Measurements from ENCODE around the gene GPC6. TPM values are rescaled to one million over a fixed set of nuclear protein-coding genes. Genes with fewer than 3 reads are reported as not detected.
"Not testable (repeated sequence)": the region's sequence is repeated elsewhere in the genome, so short reads cannot be mapped to it uniquely, and the experiment has no call there.

Gene GPC6
- polyA plus RNA-seq, 1 donor from 2014 or later: 9.0 TPM

DNA sequence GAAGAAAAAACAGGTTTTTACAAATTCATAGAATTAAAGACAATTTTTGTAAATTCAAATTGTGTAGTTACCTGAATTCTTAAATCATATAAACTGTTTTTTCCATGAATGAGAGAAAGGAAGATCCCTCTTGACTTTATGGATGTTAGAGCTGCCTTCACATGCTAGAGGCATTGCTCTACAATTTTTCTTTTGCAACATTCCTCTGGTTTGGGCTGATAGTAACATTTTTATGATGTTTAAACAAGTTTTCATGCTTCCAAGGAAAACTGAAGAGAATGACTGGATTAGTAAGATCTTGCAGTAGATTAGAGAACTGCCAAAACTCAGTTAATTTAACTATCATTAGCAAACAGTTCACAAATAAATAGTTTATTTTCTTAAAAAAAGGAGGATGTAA, 250.6 kb downstream of the GPC6 start:
- H3K4me3 ChIP-seq (ENCODE audit: low read length): no peak overlapping the region

DNA sequence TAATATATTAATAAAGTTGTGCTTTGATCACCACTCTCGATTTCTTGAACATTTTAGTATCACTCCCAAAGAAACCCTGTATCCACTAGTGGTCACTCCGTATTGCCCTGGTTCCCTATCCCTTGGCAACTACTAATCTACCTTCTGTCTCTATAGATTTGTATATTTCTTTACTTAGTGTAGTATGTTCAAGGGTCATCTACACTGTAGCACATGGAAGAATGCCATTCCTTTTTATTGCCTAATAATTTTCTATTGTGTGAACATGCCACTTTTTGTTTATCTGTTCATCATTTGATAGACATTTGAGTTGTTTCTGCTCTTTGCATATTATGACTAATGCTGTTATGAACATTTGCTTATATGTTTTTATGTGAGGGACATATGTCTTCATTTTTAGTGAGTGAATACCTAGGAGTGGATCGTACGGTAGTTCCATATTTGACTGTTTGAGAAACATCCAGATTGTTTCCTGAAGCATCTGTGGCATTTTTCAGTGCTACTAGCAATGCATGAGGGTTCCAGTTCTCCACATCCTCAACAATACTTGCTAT, 254.0 kb downstream of the GPC6 start:
- Histone ChIP-seq H3K79me2 (replicated peaks; ENCODE audit: insufficient read depth, low read length) (peaks cover 9% of the 10 kb centered on the region), H2AFZ (ENCODE audit: low read depth, low read length) (no peak overlapping the region), H3K27ac (ENCODE audit: low read length) (no peak overlapping the region), H3K36me3 (ENCODE audit: insufficient read depth, low read length) (no peaks in the 10 kb centered on the region), H3K4me3 (ENCODE audit: low read length) (no peak overlapping the region), H3F3A (ENCODE audit: insufficient read depth, low read length, poor library complexity, severe bottlenecking) (no peaks in the 10 kb centered on the region), H3K4me2 (ENCODE audit: low read length) (no peak overlapping the region), H3K27me3 (ENCODE audit: insufficient read depth, low read depth, low read length) (no peaks in the 10 kb centered on the region), H3K9me2 (ENCODE audit: insufficient read depth, low read length) (no peaks in the 10 kb centered on the region), H3K9ac (ENCODE audit: low read length) (no peak overlapping the region), H3K9me3 (ENCODE audit: low read length) (no peaks in the 10 kb centered on the region), H4K20me1 (ENCODE audit: insufficient read depth) (no peaks in the 10 kb centered on the region)
- TF ChIP-seq, protein P1, sequence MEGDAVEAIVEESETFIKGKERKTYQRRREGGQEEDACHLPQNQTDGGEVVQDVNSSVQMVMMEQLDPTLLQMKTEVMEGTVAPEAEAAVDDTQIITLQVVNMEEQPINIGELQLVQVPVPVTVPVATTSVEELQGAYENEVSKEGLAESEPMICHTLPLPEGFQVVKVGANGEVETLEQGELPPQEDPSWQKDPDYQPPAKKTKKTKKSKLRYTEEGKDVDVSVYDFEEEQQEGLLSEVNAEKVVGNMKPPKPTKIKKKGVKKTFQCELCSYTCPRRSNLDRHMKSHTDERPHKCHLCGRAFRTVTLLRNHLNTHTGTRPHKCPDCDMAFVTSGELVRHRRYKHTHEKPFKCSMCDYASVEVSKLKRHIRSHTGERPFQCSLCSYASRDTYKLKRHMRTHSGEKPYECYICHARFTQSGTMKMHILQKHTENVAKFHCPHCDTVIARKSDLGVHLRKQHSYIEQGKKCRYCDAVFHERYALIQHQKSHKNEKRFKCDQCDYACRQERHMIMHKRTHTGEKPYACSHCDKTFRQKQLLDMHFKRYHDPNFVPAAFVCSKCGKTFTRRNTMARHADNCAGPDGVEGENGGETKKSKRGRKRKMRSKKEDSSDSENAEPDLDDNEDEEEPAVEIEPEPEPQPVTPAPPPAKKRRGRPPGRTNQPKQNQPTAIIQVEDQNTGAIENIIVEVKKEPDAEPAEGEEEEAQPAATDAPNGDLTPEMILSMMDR (IDR thresholded peaks at IDR 0.05; ENCODE audit: poor library complexity, severe bottlenecking): no peak
- TF ChIP-seq EZH2 (IDR thresholded peaks at IDR 0.05; ENCODE audit: borderline replicate concordance, insufficient read depth, low read length, poor library complexity, severe bottlenecking): no peak
- no peak for TF ChIP-seq POLR2AphosphoS5 (IDR thresholded peaks at IDR 0.05)
- TF ChIP-seq, protein P2, sequence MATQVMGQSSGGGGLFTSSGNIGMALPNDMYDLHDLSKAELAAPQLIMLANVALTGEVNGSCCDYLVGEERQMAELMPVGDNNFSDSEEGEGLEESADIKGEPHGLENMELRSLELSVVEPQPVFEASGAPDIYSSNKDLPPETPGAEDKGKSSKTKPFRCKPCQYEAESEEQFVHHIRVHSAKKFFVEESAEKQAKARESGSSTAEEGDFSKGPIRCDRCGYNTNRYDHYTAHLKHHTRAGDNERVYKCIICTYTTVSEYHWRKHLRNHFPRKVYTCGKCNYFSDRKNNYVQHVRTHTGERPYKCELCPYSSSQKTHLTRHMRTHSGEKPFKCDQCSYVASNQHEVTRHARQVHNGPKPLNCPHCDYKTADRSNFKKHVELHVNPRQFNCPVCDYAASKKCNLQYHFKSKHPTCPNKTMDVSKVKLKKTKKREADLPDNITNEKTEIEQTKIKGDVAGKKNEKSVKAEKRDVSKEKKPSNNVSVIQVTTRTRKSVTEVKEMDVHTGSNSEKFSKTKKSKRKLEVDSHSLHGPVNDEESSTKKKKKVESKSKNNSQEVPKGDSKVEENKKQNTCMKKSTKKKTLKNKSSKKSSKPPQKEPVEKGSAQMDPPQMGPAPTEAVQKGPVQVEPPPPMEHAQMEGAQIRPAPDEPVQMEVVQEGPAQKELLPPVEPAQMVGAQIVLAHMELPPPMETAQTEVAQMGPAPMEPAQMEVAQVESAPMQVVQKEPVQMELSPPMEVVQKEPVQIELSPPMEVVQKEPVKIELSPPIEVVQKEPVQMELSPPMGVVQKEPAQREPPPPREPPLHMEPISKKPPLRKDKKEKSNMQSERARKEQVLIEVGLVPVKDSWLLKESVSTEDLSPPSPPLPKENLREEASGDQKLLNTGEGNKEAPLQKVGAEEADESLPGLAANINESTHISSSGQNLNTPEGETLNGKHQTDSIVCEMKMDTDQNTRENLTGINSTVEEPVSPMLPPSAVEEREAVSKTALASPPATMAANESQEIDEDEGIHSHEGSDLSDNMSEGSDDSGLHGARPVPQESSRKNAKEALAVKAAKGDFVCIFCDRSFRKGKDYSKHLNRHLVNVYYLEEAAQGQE (IDR thresholded peaks at IDR 0.05; ENCODE audit: borderline replicate concordance): no peak
- no peak for TF ChIP-seq EP300 (conservative IDR thresholded peaks at IDR 0.05; ENCODE audit: poor library complexity, severe bottlenecking)
- TF ChIP-seq TAF1 (IDR thresholded peaks at IDR 0.05; ENCODE audit: low read depth): no peak
- TF ChIP-seq SMC3 (conservative IDR thresholded peaks at IDR 0.05; ENCODE audit: poor library complexity): no peak
- no peak for TF ChIP-seq RAD21 (conservative IDR thresholded peaks at IDR 0.05)
- no peak for TF ChIP-seq MXI1 (conservative IDR thresholded peaks at IDR 0.05; ENCODE audit: poor library complexity, severe bottlenecking)

More for the DNA sequence above, 250.6 kb downstream of the GPC6 start:
- Histone ChIP-seq H3K9ac (ENCODE audit: low read length) (no peak overlapping the region), H3K79me2 (replicated peaks; ENCODE audit: insufficient read depth, low read length) (peaks cover 6% of the 10 kb centered on the region), H3K27me3 (ENCODE audit: insufficient read depth, low read depth, low read length) (no peaks in the 10 kb centered on the region), H3F3A (ENCODE audit: insufficient read depth, low read length, poor library complexity, severe bottlenecking) (no peaks in the 10 kb centered on the region), H3K4me2 (ENCODE audit: low read length) (no peak overlapping the region), H4K20me1 (ENCODE audit: insufficient read depth) (no peaks in the 10 kb centered on the region), H3K9me3 (ENCODE audit: low read length) (no peaks in the 10 kb centered on the region), H2AFZ (ENCODE audit: low read depth, low read length) (no peak overlapping the region), H3K27ac (ENCODE audit: low read length) (no peak overlapping the region), H3K9me2 (ENCODE audit: insufficient read depth, low read length) (no peaks in the 10 kb centered on the region), H3K36me3 (ENCODE audit: insufficient read depth, low read length) (no peaks in the 10 kb centered on the region)
- TF ChIP-seq SMC3 (conservative IDR thresholded peaks at IDR 0.05; ENCODE audit: poor library complexity) (no peak), EP300 (conservative IDR thresholded peaks at IDR 0.05; ENCODE audit: poor library complexity, severe bottlenecking) (no peak), MXI1 (conservative IDR thresholded peaks at IDR 0.05; ENCODE audit: poor library complexity, severe bottlenecking) (no peak), TAF1 (IDR thresholded peaks at IDR 0.05; ENCODE audit: low read depth) (no peak), RAD21 (conservative IDR thresholded peaks at IDR 0.05) (no peak), EZH2 (IDR thresholded peaks at IDR 0.05; ENCODE audit: borderline replicate concordance, insufficient read depth, low read length, poor library complexity, severe bottlenecking) (no peak), POLR2AphosphoS5 (IDR thresholded peaks at IDR 0.05) (no peak)
- TF ChIP-seq, protein P1 (IDR thresholded peaks at IDR 0.05; ENCODE audit: poor library complexity, severe bottlenecking): no peak
- TF ChIP-seq, protein P2 (IDR thresholded peaks at IDR 0.05; ENCODE audit: borderline replicate concordance): no peak

DNA sequence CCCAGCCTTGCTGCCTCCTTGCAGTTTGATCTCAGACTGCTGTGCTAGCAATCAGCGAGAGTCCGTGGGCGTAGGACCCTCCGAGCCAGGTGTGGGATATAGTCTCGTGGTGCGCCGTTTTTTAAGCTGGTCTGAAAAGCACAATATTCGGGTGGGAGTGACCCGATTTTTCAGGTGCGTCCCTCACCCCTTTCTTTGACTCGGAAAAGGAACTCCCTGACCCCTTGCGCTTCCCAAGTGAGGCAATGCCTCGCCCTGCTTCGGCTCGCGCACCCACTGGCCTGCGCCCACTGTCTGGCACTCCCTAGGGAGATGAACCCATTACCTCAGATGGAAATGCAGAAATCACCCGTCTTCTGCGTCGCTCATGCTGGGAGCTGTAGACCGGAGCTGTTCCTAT, 269.5 kb downstream of the GPC6 start:
- H3K9me2 ChIP-seq (ENCODE audit: insufficient read depth, low read length); H3F3A ChIP-seq (ENCODE audit: insufficient read depth, low read length, poor library complexity, severe bottlenecking); H3K79me2 ChIP-seq (replicated peaks; ENCODE audit: insufficient read depth, low read length); H3K27ac ChIP-seq (ENCODE audit: low read length); H3K9me3 ChIP-seq (ENCODE audit: low read length); H3K4me3 ChIP-seq (ENCODE audit: low read length); H2AFZ ChIP-seq (ENCODE audit: low read depth, low read length); H4K20me1 ChIP-seq (ENCODE audit: insufficient read depth); H3K4me2 ChIP-seq (ENCODE audit: low read length); H3K36me3 ChIP-seq (ENCODE audit: insufficient read depth, low read length); H3K9ac ChIP-seq (ENCODE audit: low read length); H3K27me3 ChIP-seq (ENCODE audit: insufficient read depth, low read depth, low read length): not testable (repeated sequence)

Data from neural cell (in vitro differentiated cells).